ENCODE measurements around the gene PRTN3.
"Not testable (repeated sequence)": the region's sequence is repeated elsewhere in the genome, so short reads cannot be mapped to it uniquely, and the experiment has no call there.

PRTN3 gene

DNA sequence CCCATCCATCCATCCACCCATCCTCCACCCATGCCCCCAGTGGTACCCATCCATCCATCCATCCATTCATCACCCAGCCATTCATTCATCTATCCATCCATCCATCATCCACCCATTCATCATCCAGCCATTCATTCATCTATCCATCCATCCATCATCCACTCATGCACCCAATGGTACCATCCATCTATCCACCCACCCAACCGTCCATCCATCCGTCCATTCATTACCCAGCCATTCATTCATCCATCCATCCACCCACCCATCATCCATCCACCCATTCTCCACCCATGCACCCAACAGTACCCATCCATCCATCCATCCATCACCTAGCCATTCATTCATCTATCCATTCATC, 24.3 kb upstream of the PRTN3 start:
- no peak for TF ChIP-seq POLR2A (IDR thresholded peaks at IDR 0.05; ENCODE audit: low read length)
- DNase-seq = no peak

- DNase-seq = not testable (repeated sequence)
These were observed 20.6 kb upstream of the PRTN3 start for GRCh38 chr19:820212-820611.

DNA sequence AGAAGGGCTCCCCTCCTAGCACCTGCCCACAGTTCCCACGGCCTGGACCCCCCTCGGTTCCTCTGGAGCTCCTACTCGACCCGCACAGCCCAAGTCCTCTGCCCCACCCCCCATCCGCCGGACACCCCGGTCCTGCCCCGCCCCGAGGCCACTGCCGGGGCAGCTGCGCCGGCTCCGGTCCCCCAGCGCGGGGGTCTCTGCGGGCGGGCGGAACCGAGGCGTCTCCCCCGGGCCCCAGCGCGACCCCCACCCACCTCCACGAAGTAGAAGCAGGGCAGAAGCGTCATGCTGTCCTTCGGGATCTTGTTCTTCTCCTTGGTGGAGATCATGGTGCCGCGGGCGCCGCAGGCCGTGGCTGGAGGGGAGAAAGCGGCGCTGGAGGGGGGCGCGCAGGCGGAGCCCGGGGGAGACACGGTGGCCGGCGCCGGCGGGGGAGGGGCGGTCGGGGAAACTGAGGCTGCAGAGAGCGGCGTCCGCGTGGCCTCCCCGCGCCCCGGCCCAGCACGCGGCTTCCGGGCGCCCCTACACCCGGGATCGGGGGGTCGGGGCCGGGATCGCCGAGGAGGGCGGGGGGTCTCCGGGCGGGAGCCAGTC, 19.5 kb upstream of the PRTN3 start:
- DNase-seq = no peak
- TF ChIP-seq GATA1 (IDR thresholded peaks at IDR 0.05; ENCODE audit: low read depth, low read length) = no peak
- TF ChIP-seq POLR2A (IDR thresholded peaks at IDR 0.05; ENCODE audit: low read length) = no peak

DNA sequence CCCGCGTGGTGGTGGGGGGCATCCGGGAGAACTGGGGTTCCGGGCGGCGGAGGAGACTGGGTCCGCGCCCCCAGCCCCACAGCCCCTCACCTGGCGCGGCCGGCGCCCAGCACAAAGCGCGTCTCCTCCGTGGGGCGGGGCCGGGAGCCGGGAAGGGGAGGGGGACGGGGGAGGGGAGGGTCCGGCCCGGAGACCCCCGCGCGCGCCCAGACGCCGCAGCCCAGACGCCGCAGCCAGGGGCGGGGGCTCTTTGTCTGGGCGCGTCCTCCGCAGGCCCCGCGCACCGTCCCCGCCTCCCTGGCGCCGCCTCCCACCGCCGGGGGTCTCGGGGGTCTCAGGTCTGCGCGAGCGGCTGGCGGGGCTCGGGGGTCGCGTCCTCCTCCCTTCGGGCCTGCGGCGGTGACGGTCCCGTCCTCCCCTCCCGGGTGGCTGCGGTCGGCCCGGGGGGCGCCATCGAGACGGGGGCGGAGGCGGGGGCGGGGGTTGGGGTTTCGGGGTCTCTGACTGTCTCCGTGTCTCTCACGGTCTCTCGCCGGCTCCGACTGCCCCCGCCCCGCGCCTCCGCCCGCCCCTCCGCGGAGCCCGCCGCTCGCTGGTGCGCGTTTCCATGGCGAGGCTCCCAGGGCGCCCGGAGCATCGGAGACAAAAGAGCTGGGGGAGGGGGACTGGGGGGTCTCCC, 18.8 kb upstream of the PRTN3 start, which contains the start of gene PLPPR3:
Gene PLPPR3 (minus strand): TSS at position 131 of the 679 bp plus-strand sequence. CDS start 396 bp downstream, outside the sequence.
- no peak for TF ChIP-seq POLR2A (IDR thresholded peaks at IDR 0.05; ENCODE audit: low read length)
- no peak for TF ChIP-seq GATA1 (IDR thresholded peaks at IDR 0.05; ENCODE audit: low read depth, low read length)
- no peak for DNase-seq

- TF ChIP-seq POLR2A (IDR thresholded peaks at IDR 0.05; ENCODE audit: low read length) (no peak), GATA1 (IDR thresholded peaks at IDR 0.05; ENCODE audit: low read depth, low read length) (no peak)
- DNase-seq = no peak
These were observed 17.2 kb upstream of the PRTN3 start for GRCh38 chr19:823565-824121.

- TF ChIP-seq POLR2A (IDR thresholded peaks at IDR 0.05; ENCODE audit: low read length) (no peak), GATA1 (IDR thresholded peaks at IDR 0.05; ENCODE audit: low read depth, low read length) (no peak)
- DNase-seq = no peak
These were observed 15.9 kb upstream of the PRTN3 start for GRCh38 chr19:824885-825284.

- no peak for DNase-seq
- TF ChIP-seq GATA1 (IDR thresholded peaks at IDR 0.05; ENCODE audit: low read depth, low read length) (no peak), POLR2A (IDR thresholded peaks at IDR 0.05; ENCODE audit: low read length) (no peak)
These were observed 14.7 kb upstream of the PRTN3 start for GRCh38 chr19:825897-826644.

GRCh38 chr19:827314-827709, 13.5 kb upstream of the PRTN3 start:
- no peak for TF ChIP-seq GATA1 (IDR thresholded peaks at IDR 0.05; ENCODE audit: low read depth, low read length)
- no peak for TF ChIP-seq POLR2A (IDR thresholded peaks at IDR 0.05; ENCODE audit: low read length)

DNA sequence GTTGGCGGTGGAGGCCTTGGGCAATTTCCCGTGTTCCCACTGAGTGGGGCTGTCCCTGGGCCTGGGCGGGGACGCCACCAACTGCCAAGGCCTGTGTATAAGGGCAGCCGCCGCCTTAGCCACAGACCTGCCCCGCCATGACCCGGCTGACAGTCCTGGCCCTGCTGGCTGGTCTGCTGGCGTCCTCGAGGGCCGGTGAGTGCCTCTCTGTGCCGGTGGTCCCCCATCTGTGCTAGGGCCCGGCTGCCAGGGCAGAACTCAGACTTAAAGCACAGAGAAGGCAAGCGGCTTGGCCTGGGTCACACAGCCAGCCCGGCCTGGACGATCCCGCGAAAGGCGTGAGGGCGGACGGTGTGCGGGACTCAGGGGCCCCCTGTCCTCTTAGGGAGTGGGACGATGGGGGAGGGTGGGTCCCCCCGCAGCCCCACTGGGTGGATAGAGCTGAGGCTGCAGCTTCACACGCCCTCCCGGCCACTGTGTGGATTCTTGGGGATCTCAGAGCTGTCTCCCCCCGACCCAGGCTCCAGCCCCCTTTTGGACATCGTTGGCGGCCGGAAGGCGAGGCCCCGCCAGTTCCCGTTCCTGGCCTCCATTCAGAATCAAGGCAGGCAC, 13.0 kb upstream of the PRTN3 start, which contains the start of gene AZU1:
Gene AZU1 (plus strand): TSS at position 128 of the 612 bp plus-strand sequence. CDS start 10 bp downstream, at position 138.
- no peak for DNase-seq
- TF ChIP-seq GATA1 (IDR thresholded peaks at IDR 0.05; ENCODE audit: low read depth, low read length) = no peak
- no peak for TF ChIP-seq POLR2A (IDR thresholded peaks at IDR 0.05; ENCODE audit: low read length)

More at GRCh38 chr19:827314-827709, 13.5 kb upstream of the PRTN3 start:
- DNase-seq = no peak

GRCh38 chr19:829129-829758, 11.6 kb upstream of the PRTN3 start:
- TF ChIP-seq GATA1 (IDR thresholded peaks at IDR 0.05; ENCODE audit: low read depth, low read length) (no peak), POLR2A (IDR thresholded peaks at IDR 0.05; ENCODE audit: low read length) (no peak)
- no peak for DNase-seq

GRCh38 chr19:831407-832369, 9.1 kb upstream of the PRTN3 start:
- TF ChIP-seq GATA1 (IDR thresholded peaks at IDR 0.05; ENCODE audit: low read depth, low read length) = no peak
- no peak for TF ChIP-seq POLR2A (IDR thresholded peaks at IDR 0.05; ENCODE audit: low read length)
- DNase-seq = no peak

DNA sequence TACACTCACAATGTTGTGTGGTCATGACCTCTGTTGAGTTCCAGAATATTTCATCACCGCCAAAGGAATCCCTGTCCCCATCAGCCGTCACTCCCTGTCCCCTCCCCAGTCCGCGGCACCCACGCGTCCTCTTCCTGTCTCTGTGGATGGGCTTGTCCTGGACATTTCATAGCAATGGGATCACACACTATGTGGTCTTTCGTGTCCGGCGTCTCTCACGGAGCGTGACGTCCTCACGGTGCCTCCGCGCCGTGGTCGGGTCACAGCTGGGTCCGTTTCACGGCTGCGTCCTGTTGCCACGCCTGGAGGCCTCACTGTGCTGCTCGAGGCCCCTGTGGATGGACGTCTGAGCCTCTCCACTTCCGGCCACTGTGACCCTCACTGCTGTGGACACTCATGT, 6.6 kb upstream of the PRTN3 start:
- no peak for DNase-seq
- TF ChIP-seq GATA1 (IDR thresholded peaks at IDR 0.05; ENCODE audit: low read depth, low read length) = no peak
- no peak for TF ChIP-seq POLR2A (IDR thresholded peaks at IDR 0.05; ENCODE audit: low read length)

Measured in erythroblast (primary cell).